DMS153 treated with DMSO at 0.1 percent for 48 hours (cell line): ENCODE data around the gene SFSWAP.
"Not testable (repeated sequence)": the region's sequence is repeated elsewhere in the genome, so short reads cannot be mapped to it uniquely, and the experiment has no call there.

Experiments used
- DNase-seq: peaks from one replicate; lab custom pipeline; 2025; ENCODE audit not compliant: unreplicated experiment; lab: John Stamatoyannopoulos, UW

Gene SFSWAP

GRCh38 chr12:131735153-131735456 is 24.2 kb downstream of the SFSWAP start:
- no peak for DNase-seq

GRCh38 chr12:131735476-131736445 is 24.9 kb downstream of the SFSWAP start:
- no peak for DNase-seq

- DNase-seq: no peak
Observed at GRCh38 chr12:131736446-131737149, 25.7 kb downstream of the SFSWAP start.

- DNase-seq: no peak
Observed at GRCh38 chr12:131737150-131737827, 26.4 kb downstream of the SFSWAP start.

GRCh38 chr12:131738196-131738595 is 27.3 kb downstream of the SFSWAP start:
- no peak for DNase-seq

- DNase-seq: no peak
Observed at GRCh38 chr12:131740626-131741025, 29.7 kb downstream of the SFSWAP start.

GRCh38 chr12:131742761-131743160 is 31.9 kb downstream of the SFSWAP start:
- not testable (repeated sequence) for DNase-seq

- DNase-seq: not testable (repeated sequence)
Observed at GRCh38 chr12:131743410-131743809, 32.5 kb downstream of the SFSWAP start.

GRCh38 chr12:131743880-131744279 is 33.0 kb downstream of the SFSWAP start:
- DNase-seq: not testable (repeated sequence)

- not testable (repeated sequence) for DNase-seq
Observed at GRCh38 chr12:131744675-131745074, 33.8 kb downstream of the SFSWAP start.

GRCh38 chr12:131745706-131746105 is 34.8 kb downstream of the SFSWAP start:
- DNase-seq: no peak

GRCh38 chr12:131747276-131748177 is 36.6 kb downstream of the SFSWAP start:
- DNase-seq: no peak

GRCh38 chr12:131749618-131750315 is 38.9 kb downstream of the SFSWAP start:
- no peak for DNase-seq

GRCh38 chr12:131751335-131751734 is 40.4 kb downstream of the SFSWAP start:
- DNase-seq: no peak

- no peak for DNase-seq
Observed at GRCh38 chr12:131752451-131752850, 41.6 kb downstream of the SFSWAP start.

GRCh38 chr12:131753005-131753404 is 42.1 kb downstream of the SFSWAP start:
- DNase-seq: no peak

GRCh38 chr12:131753757-131754156 is 42.9 kb downstream of the SFSWAP start:
- DNase-seq: no peak

- DNase-seq: no peak
Observed at GRCh38 chr12:131754184-131754583, 43.3 kb downstream of the SFSWAP start.

GRCh38 chr12:131755305-131756113 is 44.6 kb downstream of the SFSWAP start:
- peak; percentile 2 for DNase-seq
